ENCODE data around the gene EFCAB12.
A peak's percentile ranks its signal among the peaks of the same experiment; 100 is the strongest.
"Not testable (repeated sequence)": the region's sequence is repeated elsewhere in the genome, so short reads cannot be mapped to it uniquely, and the experiment has no call there.

EFCAB12 gene

GRCh38 chr3:129418041-129418973 is 10.1 kb downstream of the EFCAB12 start:
- DNase-seq: no peak

- no peak for DNase-seq
Observed at GRCh38 chr3:129417326-129417725, 11.1 kb downstream of the EFCAB12 start.

DNA sequence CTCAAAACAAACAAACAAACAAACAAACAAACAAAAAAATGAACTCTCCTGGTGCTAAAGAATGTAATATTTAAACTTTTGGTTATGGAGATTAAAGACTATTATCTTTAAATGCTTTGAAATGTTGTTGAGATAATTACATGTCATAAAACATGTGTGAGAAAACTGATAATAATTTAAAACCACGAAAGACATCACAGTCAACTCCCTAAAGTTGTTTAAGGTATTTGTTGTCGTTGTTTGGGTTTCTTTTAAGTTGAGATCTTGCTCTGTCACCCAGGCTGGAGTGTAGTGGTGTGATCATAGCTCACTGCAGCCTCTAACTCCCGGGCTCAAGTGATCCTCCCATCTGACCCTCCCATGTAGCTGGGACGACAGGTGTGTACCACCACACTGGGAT is 12.0 kb downstream of the EFCAB12 start:
- DNase-seq: no peak

DNA sequence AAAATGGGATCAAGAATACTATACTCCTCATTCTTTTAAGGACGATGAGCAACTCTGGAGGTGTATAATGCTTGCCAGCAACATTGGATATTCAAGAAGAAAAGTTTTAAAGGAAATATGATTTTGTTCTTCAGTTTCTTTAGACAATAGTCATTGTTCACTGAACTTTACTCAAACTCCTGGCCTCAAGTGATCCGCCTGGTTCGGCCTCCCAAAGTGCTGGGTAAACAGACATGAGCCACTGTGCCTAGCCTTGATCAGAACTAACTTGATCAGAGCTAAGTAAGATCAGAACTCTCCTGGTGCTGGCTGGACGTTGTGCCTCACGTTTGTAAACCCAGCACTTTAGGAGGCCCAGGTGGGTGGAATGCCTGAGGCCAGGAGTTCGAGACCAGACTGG is 12.6 kb downstream of the EFCAB12 start:
- DNase-seq: no peak

- no peak for DNase-seq
Observed at GRCh38 chr3:129415378-129415777, 13.1 kb downstream of the EFCAB12 start.

GRCh38 chr3:129413687-129414506 is 14.5 kb downstream of the EFCAB12 start:
- DNase-seq: no peak

GRCh38 chr3:129413238-129413637 is 15.2 kb downstream of the EFCAB12 start:
- not testable (repeated sequence) for DNase-seq

DNA sequence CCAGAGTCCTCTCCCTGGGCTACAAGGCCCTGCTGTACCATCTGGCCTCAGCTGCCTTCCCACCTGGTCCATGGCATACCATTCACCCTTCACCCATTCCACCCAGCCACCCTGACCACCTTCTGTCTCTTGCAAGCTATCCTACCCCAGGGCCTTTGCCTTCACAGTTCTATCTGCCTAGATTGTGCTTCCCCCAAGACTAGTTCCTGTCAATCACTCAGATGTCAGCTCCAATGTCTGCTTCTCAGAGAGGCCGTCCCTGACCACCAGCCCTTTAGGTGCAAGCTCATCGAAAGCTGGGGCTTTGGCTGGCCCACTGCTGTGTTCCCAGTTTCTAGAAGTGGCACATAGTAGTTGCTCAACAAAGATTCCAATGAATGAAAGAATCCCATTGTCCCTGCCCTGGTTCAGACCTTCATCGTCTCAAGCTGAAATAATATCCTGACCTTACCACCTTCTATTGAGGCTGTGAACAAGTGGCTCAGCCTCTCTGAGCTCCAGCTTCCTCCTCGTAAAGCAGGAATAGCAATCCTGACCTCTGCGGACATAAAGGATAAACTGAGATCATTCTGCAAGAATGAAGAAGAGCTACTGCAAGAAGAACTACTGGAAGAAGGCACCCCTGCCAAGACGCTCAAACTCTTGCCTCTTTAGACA is 15.8 kb downstream of the EFCAB12 start:
- DNase-seq: no peak

GRCh38 chr3:129410971-129411370 is 17.5 kb downstream of the EFCAB12 start:
- no peak for DNase-seq

DNA sequence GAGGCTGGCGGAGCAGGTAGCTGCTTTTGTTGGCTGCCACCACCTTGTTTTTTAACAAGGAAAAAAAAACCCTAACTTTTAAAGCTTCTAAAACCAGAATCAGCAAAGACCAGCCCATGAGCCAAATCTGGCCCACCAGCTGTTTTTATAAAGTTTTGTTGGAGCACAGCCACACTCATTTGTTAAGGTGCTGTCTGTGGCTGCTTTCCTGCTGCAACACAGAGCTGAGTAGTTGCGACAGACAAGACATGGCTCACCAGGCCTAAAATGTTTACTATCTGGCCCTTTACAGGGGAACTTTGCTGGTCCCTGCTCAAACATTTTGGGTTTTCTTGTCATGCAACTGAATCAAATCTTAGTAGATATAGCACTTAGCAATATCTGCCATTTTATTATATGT is 18.9 kb downstream of the EFCAB12 start:
- no peak for DNase-seq

DNA sequence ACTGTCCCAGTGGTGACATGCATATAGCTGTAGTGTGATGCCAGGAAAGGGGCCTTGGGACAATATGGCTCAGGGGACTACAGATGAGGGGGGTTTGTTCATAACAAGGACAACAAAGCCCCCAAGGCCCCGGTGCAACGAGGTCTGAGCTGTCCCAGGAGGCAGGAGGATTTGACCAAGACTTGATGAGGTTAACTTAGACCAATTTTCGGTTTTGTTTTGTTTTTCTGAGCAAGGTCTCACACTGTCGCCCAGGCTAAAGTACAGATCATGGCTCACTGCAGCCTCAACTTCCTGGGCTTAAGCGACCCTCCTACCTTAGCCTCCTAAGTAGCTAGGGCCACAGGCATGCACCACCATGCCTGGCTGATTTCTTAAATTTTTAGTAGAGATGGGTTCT is 23.8 kb downstream of the EFCAB12 start:
- DNase-seq: no peak

DNA sequence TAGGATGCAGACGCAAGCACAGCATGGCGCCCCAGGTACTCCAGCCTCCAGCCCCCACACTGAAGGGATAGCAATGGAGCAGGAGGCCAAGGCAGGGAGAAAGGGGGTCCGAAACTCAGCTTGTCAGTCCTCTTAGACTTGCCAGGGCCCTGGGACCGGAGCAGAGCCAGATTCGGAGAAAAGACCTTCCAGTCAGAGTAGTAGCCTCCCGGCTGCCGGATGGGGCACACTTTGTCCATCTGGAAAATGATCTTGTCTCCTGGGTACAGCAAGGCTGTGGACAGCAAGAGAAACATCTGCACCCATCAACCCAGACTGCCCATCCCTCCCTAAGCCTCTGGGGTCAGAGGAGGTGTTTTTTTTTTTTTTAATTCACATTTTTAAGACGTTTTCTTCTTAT is 24.3 kb downstream of the EFCAB12 start:
- DNase-seq: no peak

- no peak for DNase-seq
Observed at GRCh38 chr3:129403450-129403849, 25.0 kb downstream of the EFCAB12 start.

- DNase-seq: no peak
Observed at GRCh38 chr3:129402616-129403015, 25.8 kb downstream of the EFCAB12 start.

GRCh38 chr3:129402210-129402609 is 26.2 kb downstream of the EFCAB12 start:
- DNase-seq: no peak

- DNase-seq: no peak
Observed at GRCh38 chr3:129399895-129400357, 28.5 kb downstream of the EFCAB12 start.

GRCh38 chr3:129399145-129399894 is 29.1 kb downstream of the EFCAB12 start:
- peak; percentile 80 for DNase-seq

- DNase-seq: no peak
Observed at GRCh38 chr3:129398803-129399144, 29.7 kb downstream of the EFCAB12 start.

DNA sequence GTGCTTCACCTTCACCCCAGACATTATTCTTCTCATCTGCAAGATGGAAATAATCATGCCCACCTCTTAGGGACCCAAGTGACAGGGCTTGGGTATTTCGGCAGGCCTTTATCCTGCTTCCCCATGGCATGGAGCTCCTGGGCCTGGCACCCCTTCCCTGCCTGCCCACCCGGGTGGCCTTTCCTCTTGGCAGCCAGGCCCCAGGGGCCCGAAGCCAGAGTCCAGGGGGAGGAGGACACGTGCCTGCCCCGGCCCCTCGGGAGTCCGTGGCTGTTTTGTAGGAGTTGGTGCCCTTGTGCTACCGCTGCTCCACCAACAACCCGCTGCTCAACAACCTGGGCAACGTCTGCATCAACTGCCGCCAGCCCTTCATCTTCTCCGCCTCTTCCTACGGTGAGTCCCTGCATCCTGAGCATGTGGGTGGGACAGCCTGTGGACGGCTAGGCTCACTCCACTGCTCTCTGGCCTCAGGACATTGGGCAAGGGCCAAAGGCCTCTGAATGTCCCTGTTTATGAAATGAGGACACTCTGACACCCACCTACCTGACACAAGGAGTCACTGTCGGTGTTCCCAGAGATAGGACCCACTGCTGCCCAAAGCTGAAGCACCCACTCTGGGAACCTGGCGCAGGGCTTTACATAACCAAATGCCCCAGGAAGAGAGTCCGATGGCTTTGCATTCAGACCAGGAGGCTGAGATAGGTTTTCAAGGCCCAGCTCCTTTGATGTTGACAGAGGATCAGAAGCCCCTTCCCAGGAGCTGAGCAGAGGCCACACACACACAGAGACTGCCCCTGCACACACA is 34.5 kb downstream of the EFCAB12 start:
- DNase-seq: not testable (repeated sequence)

- no peak for DNase-seq
Observed at GRCh38 chr3:129393271-129393670, 35.2 kb downstream of the EFCAB12 start.

DNA sequence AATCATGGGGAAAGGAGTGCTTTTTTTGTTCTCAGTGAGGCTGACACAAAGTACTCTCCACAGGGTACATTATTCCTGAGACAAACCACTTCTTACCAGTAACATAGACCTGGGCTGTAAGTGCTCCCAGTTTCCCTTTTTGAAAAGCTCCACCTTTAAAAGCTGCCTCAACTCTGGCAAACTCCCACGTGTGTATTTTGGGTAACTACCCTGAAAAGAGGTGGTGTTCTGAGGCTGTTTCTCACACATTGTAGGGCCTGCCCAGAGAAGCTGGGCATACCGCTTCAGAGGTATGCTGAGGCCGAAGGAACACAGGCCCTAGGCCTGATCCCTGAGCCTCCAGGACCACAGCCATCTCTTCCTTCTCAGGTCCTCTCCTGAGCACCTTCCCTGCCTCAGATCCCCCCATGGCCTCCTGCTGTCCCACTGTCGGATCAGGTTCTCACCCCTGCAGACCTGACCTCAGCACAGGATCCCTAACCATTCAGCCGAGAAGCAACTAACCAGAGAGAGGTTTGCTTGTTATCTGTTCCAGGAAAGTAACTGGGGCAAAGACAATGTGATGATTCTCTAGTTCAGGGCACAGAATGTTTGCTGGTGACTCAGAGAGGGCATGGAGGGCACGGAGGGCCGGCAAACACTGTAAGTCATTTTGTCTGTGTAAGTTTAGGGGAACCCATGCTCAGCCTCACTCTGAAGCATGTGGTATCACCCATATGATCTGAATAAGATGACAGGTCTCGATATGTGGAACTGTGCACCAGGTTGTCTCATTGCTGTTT is 36.1 kb downstream of the EFCAB12 start:
- not testable (repeated sequence) for DNase-seq
